Suprapubic skin (tissue), 4 donors: ENCODE data around the gene GSC.

Experiments used
- CTCF ChIP-seq, 2 donors: fragments of 200-600 bp in 1 of 2; fragments of 450-650 bp in 1 of 2; sonication (generic) in 1 of 2; IDR thresholded peaks; one replicate each; pipeline ENCODE4 v1.5.1; 2016 to 2019; ENCODE audit warnings: antibody characterized with exemption in 2 of 2, mild to moderate bottlenecking in 1 of 2, moderate library complexity in 1 of 2
- EP300 ChIP-seq: sonication (generic); formaldehyde crosslinking; IDR thresholded peaks from one replicate; pipeline ENCODE4 v1.6.1; 2017; ENCODE audit warnings: antibody characterized with exemption
- POLR2A ChIP-seq, 2 donors: fragments of 450-650 bp; IDR thresholded peaks; one replicate each; pipeline ENCODE4 v1.6.1; 2017; ENCODE audit warnings: antibody characterized with exemption in 2 of 2, mild to moderate bottlenecking in 2 of 2, moderate library complexity in 2 of 2
- POLR2AphosphoS5 ChIP-seq, 3 donors: sonication (generic); formaldehyde crosslinking; IDR thresholded peaks; one replicate each; pipeline ENCODE4 v1.6.1; 2017; ENCODE audit warnings: antibody characterized with exemption in 3 of 3

- TF ChIP-seq CTCF (IDR thresholded peaks at IDR 0.05), result no peak
- TF ChIP-seq POLR2AphosphoS5 (IDR thresholded peaks at IDR 0.05), result no peak
- no peak for TF ChIP-seq POLR2A (IDR thresholded peaks at IDR 0.05)
- no peak for TF ChIP-seq EP300
These were observed 2.5 kb downstream of the GSC start for GRCh38 chr14:94767321-94767878.
